GM21717 (cell line): ENCODE data around the gene C1QTNF12.

Source experiments
- ATAC-seq: cut with Tn5 transposase; IDR thresholded peaks from one replicate; pipeline ENCODE4 v1.9.1; 2021; ENCODE audit warnings: mild to moderate bottlenecking, moderate library complexity; ENCODE audit not compliant: unreplicated experiment

Gene C1QTNF12

GRCh38 chr1:1230656-1231399 lies 15.7 kb downstream of the C1QTNF12 start:
- ATAC-seq: no peak

- no peak for ATAC-seq
Measured at GRCh38 chr1:1229770-1230169, 16.8 kb downstream of the C1QTNF12 start.

DNA sequence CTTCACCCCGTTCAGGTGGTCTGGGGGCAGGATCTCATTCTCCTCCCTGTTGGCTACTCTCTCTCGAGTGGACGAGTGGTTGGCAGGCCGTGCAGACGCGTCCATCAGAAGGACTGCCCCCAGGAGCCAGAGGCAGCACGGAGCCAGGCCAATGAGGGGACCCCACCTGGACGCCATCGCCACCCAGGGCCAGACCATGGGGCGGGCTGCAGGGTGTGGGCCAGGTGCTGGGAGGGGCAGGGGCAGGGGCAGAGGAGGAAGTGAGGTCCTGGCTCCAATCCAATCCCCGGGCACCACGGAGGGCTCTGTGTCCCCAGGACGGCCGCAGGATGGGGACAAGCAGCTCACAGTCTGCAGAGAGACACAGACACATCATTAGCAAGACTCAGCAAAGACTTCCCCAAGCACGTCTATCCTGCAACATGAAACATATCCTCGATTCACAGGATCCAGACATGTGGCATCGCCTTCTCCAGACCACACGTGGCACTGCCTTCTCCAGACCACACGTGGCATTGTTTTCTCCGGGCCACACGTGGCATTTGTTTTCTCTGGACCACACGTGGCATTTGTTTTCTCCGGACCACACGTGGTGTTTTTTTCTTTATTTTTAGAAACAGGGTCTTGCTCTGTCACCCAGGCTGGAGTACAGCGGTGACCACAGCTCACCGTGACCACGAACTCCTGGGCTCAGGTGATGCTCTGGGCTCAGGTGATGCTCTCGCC lies 17.8 kb downstream of the C1QTNF12 start:
- no peak for ATAC-seq

DNA sequence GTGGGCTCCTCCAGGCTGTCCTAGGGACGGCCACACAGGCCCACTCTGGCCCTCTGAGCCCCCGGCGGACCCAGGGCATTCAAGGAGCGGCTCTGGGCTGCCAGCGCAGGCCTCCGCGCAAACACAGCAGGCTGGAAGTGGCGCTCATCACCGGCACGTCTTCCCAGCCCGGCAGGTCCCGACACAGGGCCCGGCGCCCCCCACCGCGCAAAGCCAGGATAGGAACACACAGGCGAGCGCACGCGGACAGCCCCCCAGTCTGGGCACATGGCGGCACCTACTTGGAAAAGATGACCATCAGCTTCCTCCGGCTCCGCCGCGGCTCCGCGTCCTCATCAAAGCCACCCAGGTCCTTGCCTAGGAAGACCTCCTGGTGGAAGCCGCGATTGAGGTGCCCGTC lies 18.3 kb downstream of the C1QTNF12 start:
- no peak for ATAC-seq

- ATAC-seq: no peak
Measured at GRCh38 chr1:1227386-1227785, 19.1 kb downstream of the C1QTNF12 start.

- no peak for ATAC-seq
Measured at GRCh38 chr1:1226566-1227362, 19.8 kb downstream of the C1QTNF12 start.

DNA sequence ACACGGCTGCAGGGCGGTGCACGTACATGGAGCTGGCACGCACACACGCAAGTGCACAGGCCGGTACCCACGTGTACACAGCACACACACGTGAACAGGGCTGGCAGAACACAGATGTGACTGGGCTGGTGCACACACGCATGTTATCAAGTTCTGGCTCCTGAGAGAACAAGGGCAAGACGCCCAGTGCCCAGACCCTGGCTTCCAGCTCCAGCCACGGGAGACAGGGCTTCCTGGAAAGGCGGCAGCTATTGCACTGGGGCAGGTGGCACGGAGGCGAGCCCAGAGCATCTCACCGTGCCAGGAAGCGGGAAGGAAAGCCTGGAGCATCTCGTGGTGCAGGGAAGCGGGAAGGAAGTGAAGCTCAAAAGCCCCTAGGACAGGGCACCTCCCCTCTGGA lies 20.6 kb downstream of the C1QTNF12 start:
- no peak for ATAC-seq

DNA sequence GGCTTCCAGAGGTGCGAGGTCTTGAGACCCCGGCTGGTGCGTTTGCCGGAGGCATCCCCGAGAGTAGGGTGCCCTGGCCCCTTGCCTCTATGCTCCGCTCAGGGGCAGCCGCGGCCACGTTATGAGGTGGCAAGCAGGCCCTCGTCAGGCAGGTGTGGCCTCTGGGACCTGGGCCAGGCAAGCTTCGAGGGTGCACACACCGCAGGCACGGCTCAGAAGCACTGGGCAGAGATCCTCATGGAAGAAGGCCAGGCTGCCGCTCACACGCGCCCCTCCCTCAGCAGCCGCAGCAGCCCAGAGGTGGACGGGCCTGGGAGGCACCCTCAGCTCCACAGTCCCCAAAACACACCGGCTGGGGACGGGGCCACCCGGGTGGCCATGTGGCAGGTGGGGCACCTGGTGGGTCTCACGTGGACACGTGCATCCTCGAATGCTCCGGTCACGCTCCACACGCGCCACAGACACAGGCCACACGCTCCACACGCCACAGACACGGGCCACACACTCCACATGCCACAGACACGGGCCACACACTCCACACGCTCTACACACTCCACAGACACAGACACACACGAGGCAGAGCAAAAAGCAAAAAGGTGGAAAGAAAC lies 21.2 kb downstream of the C1QTNF12 start:
- ATAC-seq: no peak

DNA sequence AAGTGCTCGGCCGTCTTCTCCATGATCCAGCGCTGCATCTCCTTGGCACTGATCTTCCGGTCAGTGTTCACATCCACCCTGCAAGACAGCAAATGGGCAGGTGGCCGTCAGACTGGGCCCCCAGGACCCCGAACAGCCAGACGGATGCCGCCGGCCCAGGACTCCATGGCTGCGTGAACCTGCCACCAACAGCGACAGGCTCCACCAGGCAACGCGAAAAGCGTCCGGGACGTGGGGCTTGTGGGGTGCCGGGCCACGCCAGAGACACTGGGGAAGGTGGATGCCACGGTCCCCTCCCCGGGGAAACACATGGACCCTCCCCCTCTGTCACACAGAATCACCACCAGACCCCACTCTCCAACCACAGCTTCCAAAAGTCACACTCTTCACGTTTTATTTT lies 22.6 kb downstream of the C1QTNF12 start:
- no peak for ATAC-seq

GRCh38 chr1:1223321-1223720 lies 23.2 kb downstream of the C1QTNF12 start:
- ATAC-seq: no peak

- no peak for ATAC-seq
Measured at GRCh38 chr1:1222575-1223225, 23.8 kb downstream of the C1QTNF12 start.

- ATAC-seq: no peak
Measured at GRCh38 chr1:1221887-1222574, 24.5 kb downstream of the C1QTNF12 start.

DNA sequence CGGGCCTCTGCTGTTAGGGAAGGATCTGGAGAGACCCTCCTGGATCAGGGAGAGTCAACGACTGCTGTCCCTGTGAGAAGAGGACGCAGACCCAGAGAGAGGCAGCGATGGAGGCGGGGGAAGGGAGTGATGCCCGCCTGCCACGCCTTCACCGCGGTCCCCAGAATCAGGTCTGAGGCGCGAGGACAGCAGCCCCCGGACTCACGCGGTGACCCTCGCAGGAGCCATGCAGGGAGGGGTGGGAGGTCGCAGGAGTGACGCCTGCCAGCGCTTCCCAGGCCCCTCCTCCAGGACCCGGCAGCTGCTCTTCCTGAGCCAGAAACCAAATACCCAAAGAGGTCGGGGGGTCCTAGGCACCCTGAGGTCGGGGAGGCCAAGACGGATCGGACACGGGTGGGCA lies 26.3 kb downstream of the C1QTNF12 start:
- ATAC-seq: no peak

GRCh38 chr1:1219341-1219740 lies 27.2 kb downstream of the C1QTNF12 start:
- no peak for ATAC-seq

DNA sequence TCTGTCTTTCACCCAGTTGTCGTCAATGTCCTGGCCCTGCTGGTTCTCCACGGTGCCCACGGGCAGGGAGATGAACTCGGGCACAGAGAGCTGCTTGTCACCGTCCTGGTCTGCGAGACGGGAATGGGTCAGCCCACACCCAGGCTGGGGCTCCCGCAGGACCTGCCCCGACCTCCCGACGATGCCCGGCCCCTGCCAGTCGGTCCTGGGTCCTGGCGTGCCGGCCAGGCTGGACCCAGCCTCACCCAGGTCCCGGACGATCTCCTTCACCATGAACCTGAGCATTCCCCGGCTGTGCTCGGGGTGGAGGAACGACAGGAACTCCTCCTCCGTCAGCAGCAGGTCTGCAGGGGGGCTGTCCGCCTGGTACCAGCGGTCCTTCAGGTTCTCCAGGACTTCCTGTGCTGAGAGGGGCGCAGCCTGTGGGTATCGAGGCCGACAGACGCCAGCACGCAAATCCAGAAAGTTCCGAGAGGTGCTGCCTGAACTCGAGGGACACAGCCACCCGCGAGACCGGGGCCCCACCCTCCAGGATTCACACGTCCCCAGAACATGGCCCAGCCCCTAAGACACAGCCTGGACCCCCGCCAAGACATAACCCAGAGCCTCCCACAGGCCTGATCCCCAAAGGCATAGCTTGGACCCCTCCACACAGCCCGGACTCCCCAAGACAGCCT lies 27.9 kb downstream of the C1QTNF12 start:
- ATAC-seq: no peak

DNA sequence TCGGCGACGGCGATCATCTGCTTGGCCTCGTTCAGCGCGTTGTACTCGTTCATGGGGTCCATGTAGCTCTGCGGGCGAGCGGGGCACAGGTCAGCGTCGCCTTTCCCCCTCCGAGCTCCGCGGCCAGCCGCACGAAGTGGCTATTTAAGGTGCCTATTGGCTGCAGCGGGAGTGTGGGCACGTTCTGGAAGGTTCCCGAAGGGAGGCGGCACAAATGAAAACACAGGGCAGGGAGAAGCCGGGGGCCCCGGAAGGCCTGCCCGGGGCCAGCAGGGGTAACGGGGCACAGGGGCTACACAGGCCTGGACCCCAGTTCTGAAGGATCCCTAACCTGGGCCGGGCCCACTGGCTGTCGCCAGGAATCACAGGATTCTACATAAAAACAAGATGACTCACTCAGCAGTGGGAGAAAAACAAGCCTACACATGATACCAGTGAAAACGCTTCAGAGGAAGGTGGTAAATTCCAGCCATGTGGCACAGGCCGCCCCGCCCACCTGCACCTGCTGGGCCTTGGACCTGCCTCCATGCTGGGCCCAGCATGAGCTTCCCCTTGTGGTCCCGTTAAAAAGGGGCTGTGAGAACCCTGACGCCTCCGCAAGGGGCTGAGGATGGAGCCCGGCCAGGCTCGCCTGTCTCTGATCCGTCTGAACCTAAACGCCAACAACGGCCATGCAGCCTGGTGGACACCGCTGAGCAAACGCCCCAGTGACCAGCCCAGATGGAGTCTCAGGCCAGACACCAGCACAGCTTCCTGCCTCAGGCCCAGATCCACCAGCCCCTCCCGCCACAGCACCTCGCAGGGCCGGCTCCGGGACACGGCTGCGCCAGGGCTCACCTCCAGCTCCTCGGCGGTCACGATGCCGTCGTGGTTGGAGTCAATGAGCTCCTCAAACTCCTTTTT lies 28.6 kb downstream of the C1QTNF12 start:
- no peak for ATAC-seq

DNA sequence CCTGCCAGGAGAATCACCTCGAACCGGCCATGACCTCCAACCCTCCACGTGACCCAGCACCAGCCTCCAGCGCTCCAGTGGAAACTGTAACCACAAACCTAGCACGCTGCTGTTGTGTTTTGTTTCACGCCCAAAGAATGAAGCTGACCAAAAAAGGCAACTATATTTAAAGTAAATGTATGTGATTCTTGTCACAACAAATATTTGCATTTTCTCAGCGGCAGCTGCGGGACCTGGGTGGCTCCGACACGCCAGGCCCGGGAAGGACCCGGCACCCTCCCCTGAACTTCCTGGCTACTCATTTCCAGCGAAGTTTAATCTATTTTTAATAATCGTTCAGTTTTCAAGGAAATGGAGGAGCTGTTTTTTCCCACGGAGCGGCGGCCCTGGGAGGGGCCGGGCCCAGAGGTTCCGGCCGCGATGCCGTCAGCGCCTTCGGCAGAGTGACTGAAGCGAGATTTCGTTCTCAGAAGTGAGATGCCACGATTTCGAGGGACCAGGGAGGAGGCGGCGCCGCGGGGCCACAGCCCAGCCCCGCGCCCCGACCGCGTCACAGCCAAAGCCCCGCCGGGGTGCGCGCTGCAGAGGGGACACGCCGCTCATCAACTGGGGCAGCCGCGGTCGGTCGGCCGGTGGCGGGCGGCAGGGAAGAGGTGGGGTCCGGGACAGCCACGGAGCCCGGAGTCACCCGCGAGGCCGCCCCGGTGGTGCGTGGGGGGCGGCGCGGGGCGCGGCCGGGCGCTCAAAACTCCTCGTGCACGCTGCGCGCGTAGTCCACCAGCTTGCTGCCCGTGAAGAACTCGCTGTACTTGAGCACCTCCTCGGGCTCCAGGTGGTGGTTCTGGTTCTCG lies 29.5 kb downstream of the C1QTNF12 start:
- ATAC-seq: no peak
